K562 (cell line): ENCODE measurements around the gene SYN1. TPM values are rescaled to one million over a fixed set of nuclear protein-coding genes. Genes with fewer than 3 reads are reported as not detected.

ENCODE experiments used
- HDAC1 ChIP-seq, 2 experiments: fragments of 450-650 bp; IDR thresholded peaks; 2 replicates each; pipeline ENCODE4 v1.6.1; 2016 to 2017; ENCODE audit warnings: inconsistent platforms in 1 of 2, mild to moderate bottlenecking in 1 of 2, moderate library complexity in 1 of 2
- HNRNPLL ChIP-seq: fragments of 200-400 bp; formaldehyde crosslinking; IDR thresholded peaks from 2 replicates; pipeline ENCODE4 v1.6.1; 2017; ENCODE audit warnings: low read length, low read depth, mild to moderate bottlenecking; ENCODE audit not compliant: poor library complexity, severe bottlenecking
- JUND ChIP-seq, 2 experiments: IDR thresholded peaks; 2 replicates in 1 of 2; 3 replicates in 1 of 2; pipeline ENCODE4 v1.6.1; 2011; ENCODE audit warnings: borderline replicate concordance in 2 of 2, low read depth in 2 of 2, low read length in 2 of 2, improper control_type of control experiment in 1 of 2, missing biosample characterization in 1 of 2, missing genetic modification characterization in 1 of 2, missing genetic modification reagents in 1 of 2
- POLR2A ChIP-seq: fragments of 450-650 bp; conservative IDR thresholded peaks from 2 replicates; pipeline ENCODE4 v1.6.1; 2016
- RREB1 ChIP-seq: fragments of 250-450 bp; sonication (Bioruptor Pico); IDR thresholded peaks from 2 replicates; pipeline ENCODE4 v1.4.0; 2020
- ZBTB11 ChIP-seq, 3 experiments: fragments of 200-800 bp in 1 of 3; fragments of 250-450 bp in 1 of 3; fragments of 450-650 bp in 1 of 3; sonication (Bioruptor Pico) in 1 of 3; sonication (Bioruptor generic) in 1 of 3; formaldehyde crosslinking in 1 of 3; IDR thresholded peaks; 2 replicates each; pipeline versions ENCODE4 v1.6.1 to v1.8.0; 2016 to 2022; ENCODE audit warnings: mild to moderate bottlenecking in 2 of 3, missing genetic modification characterization in 2 of 3, missing compliant biosample characterization in 1 of 3, moderate library complexity in 1 of 3
- ZBTB2 ChIP-seq: fragments of 450-650 bp; IDR thresholded peaks from 2 replicates; pipeline ENCODE4 v1.6.1; 2016; ENCODE audit warnings: antibody characterized with exemption
- ZNF444 ChIP-seq: fragments of 250-450 bp; sonication (Bioruptor Pico); IDR thresholded peaks from 2 replicates; pipeline ENCODE4 v1.4.0; 2020; ENCODE audit warnings: mild to moderate bottlenecking, moderate library complexity
- polyA plus RNA-seq, 8 experiments: library from polyadenylated mRNA; depleted of rRNA in 4 of 8; stranded (reverse) in 5 of 8; unstranded in 3 of 8; fragments of >200 nt; fragmentation: Nextera tagmentation in 2 of 8; fragmentation: Illumina TruSeq in 1 of 8; extraction: Ambion mirVana in 2 of 8; extraction: Trizol in 1 of 8; gene quantifications; 2 replicates each; pipeline versions ENCODE4 v1.2.1 to v1.2.3, GENCODE V29; 2011 to 2014; ENCODE audit warnings: inconsistent platforms in 1 of 8, missing spikeins in 1 of 8
- total RNA-seq, 7 experiments: library from RNA; depleted of rRNA in 6 of 7; stranded (reverse); fragments of >200 nt in 6 of 7; fragmentation: Illumina TruSeq in 2 of 7; extraction: Trizol in 2 of 7; gene quantifications; 2 replicates each; pipeline versions ENCODE4 v1.2.1 to v1.2.3, GENCODE V29; 2011 to 2021; ENCODE audit warnings: low replicate concordance in 1 of 7

Gene SYN1
- total and polyA plus RNA-seq, 9 of the 15 experiments (the other 6 are each of a cell fraction or from before 2014, with no cell fraction given) = 0.01 to 0.28 (median 0.18) TPM; not detected in 2

GRCh38 chrX:47581731-47582647, 37.7 kb downstream of the SYN1 start, which contains the start of gene TIMP1 (continued):
- peak; percentile 77 for TF ChIP-seq HNRNPLL
- TF ChIP-seq ZBTB2 = peak; percentile 54; the same call in 1 of the 2 replicates
- TF ChIP-seq RREB1 = no peak
- TF ChIP-seq HDAC1 (IDR thresholded peaks at IDR 0.05) = peak in 1 of 2 experiments; percentile 28; a peak in 1 of 4 replicates
- no peak for TF ChIP-seq ZNF444 (CRISPR knock-in tag)
- TF ChIP-seq ZBTB11 (CRISPR knock-in tag; IDR thresholded peaks at IDR 0.05) = no peak
- peak; percentile 86 for TF ChIP-seq POLR2A
- TF ChIP-seq JUND (IDR thresholded peaks at IDR 0.05; ENCODE audit: borderline replicate concordance, low read depth, low read length) = peak; percentile 90
- TF ChIP-seq JUND (tag; IDR thresholded peaks at IDR 0.05; ENCODE audit: borderline replicate concordance, low read depth, low read length) = peak; percentile 71; the same call in 2 of the 3 replicates
